CD1c-positive myeloid dendritic cell (primary cell): ENCODE data around the gene KERA.
"Not testable (repeated sequence)": the region's sequence is repeated elsewhere in the genome, so short reads cannot be mapped to it uniquely, and the experiment has no call there.

Experiments used
- DNase-seq: peaks from one replicate; pipeline ENCODE4 v3.0.0-alpha.2; 2016; ENCODE audit errors: extremely low spot score

KERA gene

GRCh38 chr12:91057368-91058165 is at the start of gene KERA:
Gene KERA, minus strand, starts transcription at chr12:91058024. Its CDS starts 1,743 bp downstream, at chr12:91056281.
- DNase-seq: no peak

GRCh38 chr12:91106283-91106682 is 48.5 kb upstream of the KERA start:
- DNase-seq: no peak

DNA sequence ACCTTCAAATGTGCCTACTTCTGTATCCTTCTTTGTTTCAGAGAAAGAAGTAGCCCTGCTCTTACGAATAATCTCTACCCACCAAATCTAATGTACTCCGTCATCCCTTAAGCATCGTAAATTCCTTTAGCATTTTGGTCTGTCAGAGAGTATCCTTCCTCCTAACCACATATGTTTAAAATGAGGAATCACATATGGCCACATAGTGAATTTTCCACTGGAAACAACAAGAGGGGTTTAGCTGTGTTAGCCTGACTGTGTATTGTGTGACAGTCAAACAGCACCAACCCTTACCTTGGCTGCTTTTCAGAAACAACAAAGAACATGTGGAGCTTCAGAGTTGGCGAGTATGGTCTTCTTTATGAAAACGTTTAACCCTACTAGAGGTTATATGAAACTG is 48.0 kb upstream of the KERA start:
- no peak for DNase-seq

DNA sequence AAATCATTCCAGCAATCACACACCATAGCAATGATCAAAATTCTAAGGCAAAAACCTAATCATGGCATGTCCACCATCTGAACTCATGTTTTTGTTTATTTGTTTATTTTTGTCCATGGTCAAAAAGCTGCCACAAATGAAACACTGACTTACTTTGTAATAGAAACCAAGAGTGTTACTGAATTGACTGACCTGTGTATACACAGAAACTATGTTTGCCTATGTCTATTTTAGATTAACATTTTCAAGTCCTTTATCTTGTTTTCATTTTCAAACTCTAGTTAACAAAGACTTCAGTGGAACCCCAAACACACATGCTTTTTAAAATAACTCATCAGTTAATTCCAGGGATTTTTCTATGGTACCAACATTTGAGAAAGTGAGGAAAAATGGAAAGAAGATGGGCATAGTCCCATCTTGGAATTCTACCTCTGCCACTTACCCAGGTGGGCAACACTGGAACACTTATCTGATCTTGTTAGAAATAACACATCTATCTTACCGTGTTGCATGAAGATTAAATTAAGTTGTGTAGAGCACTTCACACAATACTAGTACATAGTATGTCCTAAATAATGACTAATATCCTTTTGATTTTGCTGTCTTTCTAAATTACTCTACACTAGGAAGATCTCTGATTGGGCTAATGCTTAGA is 47.1 kb upstream of the KERA start:
- no peak for DNase-seq

- DNase-seq: no peak
Observed at GRCh38 chr12:91103624-91104023, 45.8 kb upstream of the KERA start.

GRCh38 chr12:91103101-91103500 is 45.3 kb upstream of the KERA start:
- DNase-seq: no peak

DNA sequence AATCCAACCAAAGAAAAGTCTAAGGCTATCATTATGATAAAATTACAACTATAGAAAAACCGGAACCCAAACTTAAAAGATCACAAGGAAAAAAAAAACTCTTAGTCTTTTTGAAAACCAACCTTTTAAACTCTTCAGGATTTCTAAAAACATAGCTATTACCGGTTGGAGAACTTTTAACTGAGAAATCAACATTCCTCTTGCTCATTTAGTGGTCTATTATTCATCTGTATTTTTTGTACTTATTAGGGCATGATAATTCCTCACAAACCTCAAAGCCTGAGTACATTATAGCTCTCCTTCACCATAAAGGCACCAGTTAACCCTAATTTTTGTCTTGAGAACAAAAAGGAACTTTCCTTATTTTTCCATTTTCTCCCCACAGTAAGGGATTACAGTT is 43.1 kb upstream of the KERA start:
- DNase-seq: no peak

DNA sequence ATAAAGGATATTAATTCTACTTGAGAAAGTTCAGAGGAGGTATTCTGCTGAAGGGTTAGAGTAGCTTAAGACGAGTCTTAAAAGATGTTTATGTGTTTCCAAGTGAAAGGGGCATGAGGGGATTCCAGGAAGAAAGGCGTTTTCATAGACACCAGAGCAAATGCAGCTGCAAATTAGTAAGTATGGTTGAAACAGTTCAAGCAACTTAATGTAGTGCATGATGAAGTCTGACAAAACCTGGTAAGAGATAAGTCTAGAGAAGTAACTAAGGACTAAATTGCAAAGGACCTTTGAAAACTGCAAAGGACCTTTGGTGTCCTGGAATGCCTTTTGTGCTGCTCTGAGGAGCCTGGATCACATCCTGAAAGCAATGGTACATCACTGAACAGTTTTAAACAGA is 42.0 kb upstream of the KERA start:
- no peak for DNase-seq

DNA sequence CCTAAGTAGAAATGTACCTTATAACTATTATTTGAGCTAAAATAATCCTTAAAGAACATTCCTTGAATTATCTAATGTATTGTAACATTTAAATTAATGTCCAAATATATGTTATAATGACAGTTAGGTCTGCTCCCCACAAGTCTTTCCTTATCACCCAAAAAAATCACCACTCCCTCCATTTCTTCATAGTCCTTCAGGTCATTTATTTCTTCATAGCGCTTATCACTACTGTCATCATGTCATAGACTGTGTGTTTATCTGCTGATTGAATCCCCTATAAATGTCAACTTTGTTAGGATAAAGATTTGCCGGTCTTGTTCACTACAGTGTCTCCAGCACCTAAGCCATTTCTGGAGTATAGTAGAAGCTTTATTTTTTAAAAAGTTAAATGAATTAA is 41.5 kb upstream of the KERA start:
- no peak for DNase-seq

GRCh38 chr12:91098941-91099340 is 41.1 kb upstream of the KERA start:
- no peak for DNase-seq

GRCh38 chr12:91098461-91098860 is 40.6 kb upstream of the KERA start:
- no peak for DNase-seq

- DNase-seq: no peak
Observed at GRCh38 chr12:91094957-91095356, 37.1 kb upstream of the KERA start.

DNA sequence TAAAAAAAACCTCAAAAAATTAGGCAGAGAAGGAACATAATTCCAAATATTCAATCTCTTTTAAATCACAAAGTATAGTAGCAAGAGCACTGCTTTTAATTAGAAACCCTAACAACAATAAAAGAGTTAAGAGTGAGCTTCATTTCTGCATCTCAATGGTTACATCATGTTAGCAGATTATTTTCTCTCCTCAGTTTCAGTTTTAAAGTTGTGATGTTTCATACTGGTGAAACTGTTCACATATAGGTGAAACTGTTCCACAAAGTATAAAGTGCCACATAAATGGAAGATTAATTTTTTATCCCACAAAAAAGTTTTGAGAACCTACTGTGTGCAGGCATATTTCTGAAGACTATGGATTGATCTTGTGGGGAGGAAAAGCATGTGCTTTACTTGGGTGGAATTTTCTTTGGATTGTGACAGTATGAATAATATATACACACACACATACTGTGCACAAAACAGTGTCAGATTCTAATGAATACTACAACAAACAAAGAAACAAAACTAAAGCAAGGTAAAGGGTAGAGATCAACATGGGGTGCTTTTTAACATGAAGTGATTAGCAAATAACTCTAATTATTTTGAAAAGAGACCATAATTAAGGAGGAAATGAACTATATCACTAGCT is 36.3 kb upstream of the KERA start:
- DNase-seq: no peak

DNA sequence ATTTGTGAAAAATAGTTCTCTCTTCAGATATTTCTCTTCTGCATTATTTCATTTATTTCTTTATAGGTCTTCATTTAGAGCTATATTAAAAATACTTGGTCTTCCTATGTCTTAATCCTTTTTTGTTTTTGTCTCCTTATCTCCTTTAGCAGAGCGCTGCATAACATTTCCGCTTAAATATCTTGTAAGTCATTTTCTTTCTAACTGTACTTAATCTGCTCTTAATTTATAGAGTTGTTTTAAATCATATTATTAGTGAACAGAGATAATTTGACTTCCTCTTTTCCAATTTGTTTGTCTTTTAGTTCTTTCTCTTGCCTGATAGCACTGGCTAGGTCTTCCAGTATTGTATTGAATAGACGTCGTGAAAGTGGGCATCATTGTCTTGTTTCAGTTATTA is 35.5 kb upstream of the KERA start:
- DNase-seq: no peak

DNA sequence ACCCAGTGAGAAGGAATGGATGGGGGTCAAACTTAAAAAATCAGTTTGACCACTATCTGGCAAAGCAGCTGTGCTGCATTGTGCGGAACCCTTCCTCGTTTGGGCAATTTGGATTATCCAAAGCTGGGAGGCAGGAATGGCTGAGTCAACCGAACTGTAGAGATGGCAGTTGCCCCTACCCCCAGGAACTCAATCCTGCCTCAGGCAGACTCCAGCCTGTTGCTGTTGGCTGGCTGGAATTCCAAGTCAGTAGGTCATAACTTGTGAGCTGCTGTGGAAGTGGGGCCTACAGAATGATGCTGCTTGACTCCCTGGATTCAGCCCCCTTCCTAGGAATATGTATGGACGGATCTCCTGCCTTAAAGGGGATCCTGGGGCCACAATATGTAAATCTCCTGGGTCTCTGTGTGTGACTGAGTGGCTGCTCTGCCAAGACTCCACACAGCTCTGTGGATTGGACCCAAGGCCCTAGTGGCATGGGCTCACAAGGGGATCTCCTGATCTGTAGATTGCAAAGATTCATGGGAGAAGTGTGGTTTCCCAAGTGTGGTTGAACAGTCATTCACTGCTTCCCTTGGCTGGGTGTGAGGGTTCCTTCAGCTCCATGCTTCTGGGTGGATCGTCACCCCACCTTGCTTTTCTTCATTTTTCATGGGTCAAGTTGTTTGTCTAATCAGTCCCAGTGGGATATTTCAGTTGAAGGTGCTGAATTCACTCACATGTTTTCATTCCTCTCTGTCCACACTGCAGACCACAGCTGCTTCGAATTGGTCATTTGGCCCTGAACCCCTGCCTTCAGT is 34.3 kb upstream of the KERA start:
- no peak for DNase-seq

GRCh38 chr12:91089953-91090352 is 32.1 kb upstream of the KERA start:
- not testable (repeated sequence) for DNase-seq

GRCh38 chr12:91080041-91080440 is 22.2 kb upstream of the KERA start:
- DNase-seq: no peak

- no peak for DNase-seq
Observed at GRCh38 chr12:91078501-91078900, 20.7 kb upstream of the KERA start.

DNA sequence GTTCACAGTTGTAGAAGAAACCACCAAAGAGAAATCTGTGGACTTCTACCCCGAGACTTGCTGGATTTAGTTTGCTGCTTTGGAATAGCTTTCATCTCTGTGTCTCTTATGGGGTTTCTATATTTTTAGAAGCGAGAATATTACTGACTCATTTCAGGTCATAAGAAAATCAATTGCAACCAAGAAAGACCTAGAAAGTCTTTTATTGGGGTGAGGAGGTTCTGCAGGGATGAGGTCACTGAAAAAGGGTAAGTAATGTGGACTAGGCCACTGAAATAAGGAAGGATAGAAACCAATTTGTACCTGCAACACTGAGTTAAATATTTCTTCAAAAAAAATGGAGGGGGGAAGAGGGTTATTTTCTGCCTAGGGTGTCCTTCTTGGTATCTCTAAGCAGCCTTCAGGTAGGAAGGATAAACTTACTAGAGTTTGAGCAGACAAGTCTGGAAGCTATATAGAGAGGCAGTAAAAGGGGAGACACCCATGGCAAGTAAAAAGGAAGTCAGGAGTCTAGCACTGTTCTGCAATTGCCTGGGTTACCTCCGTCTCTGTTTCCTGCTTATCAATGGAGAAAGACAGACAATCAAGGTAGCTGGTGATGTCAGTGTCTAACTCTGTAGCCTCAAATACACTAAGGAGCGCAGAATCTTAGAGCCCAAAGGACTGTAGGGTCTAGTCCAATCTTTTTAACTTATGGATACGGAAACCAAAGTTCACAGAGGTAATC is 19.6 kb upstream of the KERA start:
- no peak for DNase-seq

DNA sequence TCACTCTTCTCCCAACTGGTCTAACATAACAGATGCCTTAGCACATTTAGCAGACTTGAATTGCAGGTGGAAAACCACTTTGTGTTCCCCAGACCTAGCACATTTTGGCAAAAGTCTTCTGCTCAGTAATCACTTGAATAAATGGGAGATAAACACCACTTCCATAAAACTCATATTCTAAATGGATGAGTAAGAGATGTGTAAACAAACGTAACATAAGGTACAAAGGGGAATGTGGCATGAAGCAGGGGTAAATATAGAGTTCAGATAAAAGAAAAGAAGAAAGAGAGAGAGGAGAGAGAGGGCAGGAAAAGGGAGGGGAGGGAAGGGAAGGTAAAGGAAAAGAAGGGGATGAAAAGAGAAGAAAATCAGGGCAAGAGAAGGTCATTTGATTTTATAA is 17.0 kb upstream of the KERA start:
- no peak for DNase-seq

- DNase-seq: no peak
Observed at GRCh38 chr12:91074154-91074709, 16.4 kb upstream of the KERA start.
